H4 (cell line): ENCODE measurements around the gene WWC2. TPM values are rescaled to one million over a fixed set of nuclear protein-coding genes. Genes with fewer than 3 reads are reported as not detected.
"Not testable (repeated sequence)": the region's sequence is repeated elsewhere in the genome, so short reads cannot be mapped to it uniquely, and the experiment has no call there.

Experiments
- DNase-seq: peaks from one replicate; pipeline ENCODE4 v3.0.0-alpha.2; 2015; ENCODE audit warnings: low spot score
- total RNA-seq: library from RNA; depleted of rRNA; stranded (reverse); fragments of >200 nt; shearing (Covaris generic); gene quantifications from 2 replicates; pipeline ENCODE4 v1.2.3, GENCODE V29; 2014

The WWC2 gene
- total RNA-seq, 1 experiment from 2014 or later, result 10.9 TPM

DNA sequence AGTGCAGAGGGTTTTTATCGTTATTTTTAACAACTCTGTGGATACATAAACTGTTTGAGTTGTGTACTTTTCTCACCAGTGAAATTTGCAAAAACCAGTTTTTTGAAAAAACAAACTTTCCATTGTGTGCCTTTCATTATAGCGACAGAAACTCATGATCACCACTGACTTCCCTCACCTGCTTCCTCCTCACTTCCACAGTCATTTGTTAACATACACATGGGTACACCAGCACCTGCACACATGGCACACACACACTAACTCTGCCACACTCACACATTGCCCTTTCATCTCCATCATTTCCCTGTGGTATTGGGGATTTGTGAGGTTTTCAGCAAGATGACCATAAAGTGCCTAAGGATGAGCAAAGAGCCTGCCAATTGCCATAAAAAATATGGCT, 200.4 kb downstream of the WWC2 start:
- no peak for DNase-seq

DNA sequence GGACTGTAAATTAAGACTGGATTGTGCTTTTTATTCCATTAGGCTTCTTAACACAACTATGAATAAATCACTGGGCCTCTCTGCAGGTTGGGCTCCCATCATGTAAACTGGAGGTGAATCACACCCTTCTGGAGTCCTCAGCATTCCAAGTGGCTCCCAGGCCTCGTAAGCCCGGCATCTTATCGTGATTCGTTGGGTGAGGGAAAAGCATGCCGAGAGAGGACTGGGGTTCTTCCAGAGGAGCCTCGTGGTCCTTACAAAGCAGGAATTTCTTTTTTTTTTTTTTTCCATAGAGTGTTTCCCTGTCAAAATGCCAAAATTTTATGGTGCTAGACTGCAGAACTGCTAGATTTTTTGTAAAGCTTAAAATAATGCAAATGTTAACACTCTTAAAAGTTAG, 201.0 kb downstream of the WWC2 start:
- no peak for DNase-seq

DNA sequence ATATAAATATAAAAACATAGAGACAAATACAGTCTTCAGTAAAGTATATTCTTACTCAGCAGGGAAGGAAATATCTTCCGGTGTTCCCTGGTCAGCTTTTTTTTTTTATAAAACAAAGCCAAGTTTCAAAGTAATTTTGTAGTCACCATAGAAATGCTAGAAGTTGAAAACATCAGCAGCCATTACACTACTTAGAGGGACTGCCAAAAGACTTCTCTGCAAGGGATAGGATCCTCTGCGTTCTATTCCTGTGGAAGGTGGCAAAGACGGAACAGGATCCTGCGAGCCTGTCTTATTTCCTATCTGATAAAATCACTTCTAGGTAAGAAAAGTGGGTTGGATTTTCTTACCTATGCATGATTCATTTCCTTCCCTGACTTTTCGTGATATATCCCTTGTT, 201.6 kb downstream of the WWC2 start:
- no peak for DNase-seq

DNA sequence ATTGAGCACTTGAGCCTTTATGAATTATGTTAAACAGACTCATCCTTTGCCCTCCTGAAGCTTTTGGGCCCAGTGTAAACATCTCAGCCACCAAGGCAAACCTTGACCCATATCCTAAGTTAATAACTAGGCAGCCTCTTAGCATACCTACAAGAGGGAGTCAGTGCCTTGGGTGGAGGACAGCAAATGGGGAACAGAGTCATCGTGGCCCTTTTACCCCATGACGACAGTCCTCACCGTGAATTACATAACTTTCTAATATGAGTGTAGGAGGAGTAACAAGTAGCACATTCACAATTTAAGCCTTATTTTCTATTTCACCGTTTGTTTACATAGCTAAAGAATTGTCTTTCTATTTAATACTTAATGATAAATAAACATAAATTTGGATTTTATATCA, 204.2 kb downstream of the WWC2 start:
- no peak for DNase-seq

DNA sequence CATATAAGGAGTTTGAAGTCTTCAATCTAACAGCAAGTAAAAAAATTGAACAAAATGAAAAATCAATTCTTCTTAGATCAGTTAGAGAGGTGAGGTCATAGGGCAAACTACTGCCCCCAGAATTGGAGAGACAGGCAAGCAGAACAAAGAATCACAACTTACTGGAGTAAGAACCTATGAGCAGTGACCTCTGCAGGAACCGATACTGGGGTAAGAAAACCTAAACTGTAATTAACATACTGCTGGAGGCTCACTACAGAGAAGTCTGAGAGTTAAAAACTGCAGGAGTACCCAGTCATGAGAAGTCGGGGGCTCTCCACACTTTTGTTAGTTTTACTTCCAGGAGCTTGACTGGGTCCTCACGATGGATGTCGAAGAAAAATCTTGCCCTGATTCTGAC, 205.0 kb downstream of the WWC2 start:
- no peak for DNase-seq

DNA sequence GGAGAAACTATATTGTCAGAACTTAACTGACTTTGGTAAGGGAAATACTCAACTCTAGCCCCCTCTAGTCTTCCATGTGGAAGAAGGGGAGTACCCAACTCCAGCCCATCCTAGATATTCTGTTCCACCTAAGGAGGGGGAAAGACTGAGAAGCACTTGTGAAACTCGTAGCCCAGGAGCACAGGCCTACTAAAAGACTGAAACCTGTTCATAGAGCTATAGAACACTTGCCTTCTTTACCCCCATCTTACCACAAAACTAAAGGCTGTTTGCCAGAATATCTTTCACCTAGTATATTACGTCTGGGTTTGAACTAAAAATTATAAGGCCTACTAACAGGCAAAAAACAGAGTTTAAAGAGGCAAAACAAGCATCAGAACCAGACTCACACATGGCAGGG, 205.5 kb downstream of the WWC2 start:
- no peak for DNase-seq

DNA sequence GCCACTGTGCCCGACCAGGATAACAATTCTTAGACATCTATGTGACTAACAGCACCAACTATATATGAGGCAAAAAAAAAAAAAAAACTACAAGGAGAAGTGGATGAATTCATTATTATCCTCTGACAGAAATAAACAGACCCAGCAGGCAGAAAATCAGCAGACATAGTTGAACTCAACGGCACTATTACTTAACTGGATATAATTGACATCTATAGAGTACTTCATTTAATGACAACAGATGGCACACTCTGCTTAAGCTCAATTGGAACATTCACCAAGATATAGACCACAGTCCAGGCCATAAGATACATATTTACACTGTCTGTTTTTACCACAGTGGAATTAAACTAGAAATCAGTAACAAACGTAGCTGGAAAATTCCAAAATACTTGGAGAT, 207.8 kb downstream of the WWC2 start:
- DNase-seq, result no peak

DNA sequence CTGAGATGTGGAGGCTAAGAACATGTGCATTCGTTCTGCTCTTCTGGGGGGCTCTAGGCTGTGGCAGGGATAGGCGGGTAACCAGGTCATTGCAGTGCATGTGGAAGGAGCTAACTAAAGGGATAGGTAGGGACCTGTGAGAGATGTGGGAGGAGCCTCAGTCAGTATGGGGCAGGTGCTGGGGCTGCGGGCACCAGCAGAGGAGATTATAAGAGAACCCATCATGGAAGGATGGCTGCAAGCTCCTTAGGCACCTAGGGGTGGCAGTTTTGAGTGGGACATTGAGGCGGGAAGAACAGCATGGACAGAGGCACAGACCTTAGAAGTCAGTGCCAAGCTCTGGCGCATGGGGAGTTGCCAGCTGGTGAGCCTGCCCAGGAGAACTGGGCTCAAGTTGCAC, 213.8 kb downstream of the WWC2 start:
- no peak for DNase-seq

DNA sequence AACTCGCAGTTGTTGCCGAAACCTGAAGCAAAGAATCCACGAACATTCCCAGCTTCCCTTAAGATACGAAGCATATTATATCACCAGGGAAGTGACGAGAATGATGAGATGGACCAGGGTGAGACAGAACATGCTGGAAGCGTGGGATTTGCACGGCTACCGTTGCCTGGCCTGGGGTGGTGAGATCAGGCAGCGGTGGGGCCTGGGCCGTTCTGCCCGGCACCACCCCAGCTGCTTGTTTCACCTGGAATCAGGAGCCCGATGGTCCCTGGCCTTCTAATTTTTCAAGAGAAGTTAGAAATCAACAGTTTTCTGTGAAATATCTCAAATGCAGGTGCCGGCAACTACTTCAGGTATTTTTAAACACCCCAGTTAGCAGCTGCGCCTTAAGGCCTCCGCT, 215.3 kb downstream of the WWC2 start:
- DNase-seq, result no peak

DNA sequence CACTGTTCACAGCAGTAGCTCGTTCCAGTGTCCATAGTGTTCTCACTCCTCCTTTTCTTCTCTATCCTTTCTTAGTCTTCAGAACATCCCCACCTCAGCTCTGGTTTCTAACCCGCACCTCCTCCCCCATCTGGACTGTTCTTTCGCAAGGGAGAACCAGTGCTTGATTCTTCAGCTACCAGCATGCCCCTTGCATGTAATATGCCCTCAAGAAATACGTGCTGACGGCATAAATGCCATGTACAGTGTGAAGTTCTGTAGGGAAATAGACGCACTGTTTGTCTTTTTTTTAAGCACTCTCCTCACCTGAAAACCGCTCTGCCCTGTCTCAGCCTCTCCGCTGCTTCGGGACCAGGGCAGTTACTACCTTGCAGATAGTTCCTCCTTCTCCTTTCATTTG, 215.7 kb downstream of the WWC2 start:
- no peak for DNase-seq

DNA sequence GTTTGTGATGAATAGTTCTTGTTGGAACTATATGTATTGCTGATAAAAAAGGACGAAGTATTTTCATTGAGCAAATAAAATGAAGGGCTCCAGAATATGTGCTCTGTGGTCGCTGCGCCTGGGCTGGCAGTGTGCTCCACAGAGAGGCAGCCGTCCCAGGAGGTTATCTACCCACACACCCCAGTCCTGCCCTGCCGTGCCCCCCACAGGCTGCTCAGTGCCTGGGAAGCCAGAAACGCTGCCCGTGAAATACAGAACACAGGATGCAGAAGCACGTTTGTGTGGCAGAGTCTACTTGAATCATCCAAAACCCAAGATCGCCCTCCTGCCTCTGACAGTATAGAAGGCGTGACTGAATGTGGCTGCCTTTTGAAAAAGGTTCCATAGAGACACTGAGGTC, 219.6 kb downstream of the WWC2 start:
- DNase-seq, result no peak

DNA sequence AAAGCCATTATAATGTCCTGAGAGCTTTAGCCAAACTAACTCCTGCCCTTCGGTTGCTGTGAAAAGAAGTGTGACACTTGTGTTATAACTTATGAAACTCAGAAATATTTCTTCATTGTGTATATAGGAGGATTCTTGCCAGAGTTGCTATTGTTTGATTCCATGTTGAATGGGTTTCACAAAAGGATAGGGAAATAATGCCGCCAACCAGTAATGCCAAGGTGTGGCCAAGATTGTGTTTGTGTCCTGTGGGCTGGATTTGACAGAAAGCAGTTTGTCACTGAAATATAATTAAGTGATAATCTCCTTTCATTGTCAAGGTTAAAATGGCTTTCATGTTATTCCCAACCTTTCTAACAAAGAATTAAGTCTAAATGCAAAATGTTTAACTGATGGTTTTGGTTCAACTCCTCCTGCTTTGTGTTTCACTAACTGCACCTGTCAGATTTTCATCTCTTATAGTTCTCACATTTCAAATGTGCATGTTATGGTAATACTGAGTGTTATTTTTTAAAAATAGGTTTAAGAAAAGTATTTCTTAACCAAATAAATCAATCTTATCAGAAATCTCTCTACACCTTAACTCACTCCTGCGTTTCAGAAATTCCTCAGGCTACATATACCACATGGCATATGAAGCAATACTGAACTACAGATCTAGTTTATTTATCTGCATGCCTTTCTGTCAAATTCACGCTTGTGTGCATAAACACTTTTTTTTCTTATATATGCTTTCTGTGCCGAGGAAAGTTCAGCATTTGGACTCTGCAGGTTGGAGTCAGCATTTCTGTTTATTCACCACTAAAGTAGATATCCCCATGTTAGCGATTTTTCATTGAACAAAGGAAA, 221.4 kb downstream of the WWC2 start, which contains the start of gene CLDN22:
Gene CLDN22 (minus strand): TSS at position 66 of the 849 bp plus-strand sequence. CDS start 58 bp downstream, at position 8.
- DNase-seq, result no peak

DNA sequence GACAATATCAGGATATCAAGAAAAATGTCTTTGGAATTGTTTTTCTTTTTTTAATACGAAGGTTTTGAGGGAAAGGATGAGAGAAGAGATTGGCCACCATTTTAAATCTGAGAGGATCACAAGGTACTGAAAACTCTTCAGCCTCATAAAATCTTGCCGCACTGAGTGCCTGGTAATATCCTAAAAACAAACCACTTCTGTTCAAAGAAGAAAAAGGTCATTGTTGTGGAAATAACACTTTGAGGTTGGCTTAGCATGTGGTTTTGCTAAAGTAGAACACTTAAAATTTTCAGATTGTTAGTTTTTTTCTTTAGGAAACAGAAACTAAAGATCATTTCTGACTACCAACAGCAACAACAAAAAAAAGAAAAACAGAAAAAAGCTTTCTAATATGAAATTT, 222.0 kb downstream of the WWC2 start:
- DNase-seq, result no peak

DNA sequence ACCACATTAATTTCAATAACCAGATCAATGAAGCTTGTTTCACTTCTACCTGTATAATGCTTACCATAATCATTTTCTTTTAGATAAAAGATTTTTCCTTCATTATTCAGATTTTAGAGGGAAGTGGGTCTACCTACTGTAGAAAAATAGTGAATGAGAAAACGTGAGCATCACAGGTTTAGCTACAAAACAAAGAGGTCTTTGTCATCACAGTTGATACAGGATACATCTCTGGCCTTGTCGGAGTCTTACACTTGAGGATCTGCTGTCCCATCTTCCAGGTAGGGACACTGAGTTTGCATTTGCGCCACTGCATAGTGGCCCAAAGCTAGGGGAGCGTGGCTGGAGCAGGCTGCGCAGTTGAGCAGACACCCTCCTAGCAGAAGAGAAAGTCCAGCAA, 222.5 kb downstream of the WWC2 start:
- DNase-seq, result no peak

DNA sequence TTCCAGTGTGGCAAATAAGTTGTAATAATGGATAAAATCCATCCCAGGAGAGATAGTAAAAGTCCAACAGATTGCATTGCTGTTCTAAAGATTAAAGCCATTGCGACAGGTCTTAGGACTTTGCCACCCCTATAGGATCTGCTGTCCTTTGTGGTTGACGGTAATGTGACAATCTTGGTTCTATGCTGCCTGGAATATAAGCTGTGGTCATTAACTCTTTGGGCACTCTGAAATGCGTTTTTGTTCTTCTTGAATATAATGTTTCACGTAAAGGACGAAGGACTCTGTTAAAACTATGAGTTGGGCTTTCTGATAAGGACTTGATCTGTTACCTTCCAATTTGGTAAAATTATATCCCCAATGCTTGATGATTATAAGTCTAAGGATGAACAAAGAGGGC, 223.3 kb downstream of the WWC2 start, which contains the start of gene CLDN24:
Gene CLDN24 (minus strand): TSS at position 101 of the 400 bp plus-strand sequence. CDS start 0 bp downstream, at position 101.
- DNase-seq, result no peak

DNA sequence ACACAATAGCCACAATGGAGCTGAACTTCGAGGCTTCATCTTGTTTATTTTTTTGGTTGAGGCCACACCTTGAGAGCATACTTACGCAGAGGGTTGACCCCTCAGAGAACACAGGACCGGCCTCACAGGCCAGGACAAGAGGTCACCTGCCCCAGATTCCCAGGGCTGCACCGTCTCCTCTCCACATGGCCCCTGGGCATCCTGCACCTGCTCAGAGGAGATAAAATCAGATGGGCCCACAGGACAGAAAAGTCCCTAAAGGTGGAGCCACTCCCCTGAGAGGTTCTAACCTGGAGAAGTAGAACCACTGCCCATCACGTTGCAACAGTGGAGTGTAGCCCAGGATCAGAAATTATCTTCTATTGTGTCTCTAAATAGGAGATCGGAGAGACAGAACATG, 224.2 kb downstream of the WWC2 start:
- DNase-seq, result no peak

DNA sequence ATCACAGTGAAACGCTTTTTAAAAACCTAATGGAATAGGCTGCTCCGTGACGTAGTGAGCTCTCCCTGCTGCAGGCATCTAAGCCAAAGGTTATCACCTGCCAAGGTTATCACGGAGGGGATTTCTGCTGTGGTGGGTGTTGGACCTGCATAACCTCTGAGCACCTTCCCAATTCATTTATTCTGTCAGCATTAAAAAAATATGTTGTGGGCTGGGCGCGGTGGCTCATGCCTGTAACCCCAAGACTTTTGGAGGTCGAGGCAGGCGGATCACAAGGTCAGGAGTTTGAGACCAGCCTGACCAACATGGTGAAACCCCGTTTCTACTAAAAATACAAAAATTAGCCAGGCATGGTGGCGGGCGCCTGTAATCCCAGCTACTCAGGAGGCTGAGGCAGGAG, 225.0 kb downstream of the WWC2 start:
- DNase-seq, result not testable (repeated sequence)

DNA sequence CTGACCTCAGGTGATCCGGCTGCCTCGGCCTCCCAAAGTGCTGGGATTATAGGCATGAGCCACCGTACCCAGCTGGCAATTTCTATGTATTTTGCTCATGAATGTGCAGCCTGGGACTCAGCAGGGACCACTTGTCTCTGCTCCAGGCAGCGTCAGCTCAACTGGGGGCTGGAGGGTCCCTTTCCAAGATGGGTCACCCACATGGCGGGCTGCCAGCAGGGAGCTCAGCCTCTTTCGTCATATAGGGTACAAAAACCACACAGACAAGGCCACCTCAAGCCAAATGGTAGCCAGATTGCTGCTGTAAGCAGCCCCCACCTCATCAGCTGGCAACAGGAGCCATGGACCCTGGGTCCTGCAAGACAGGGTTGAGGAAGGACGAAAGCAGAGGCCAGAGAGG, 225.6 kb downstream of the WWC2 start:
- DNase-seq, result no peak

DNA sequence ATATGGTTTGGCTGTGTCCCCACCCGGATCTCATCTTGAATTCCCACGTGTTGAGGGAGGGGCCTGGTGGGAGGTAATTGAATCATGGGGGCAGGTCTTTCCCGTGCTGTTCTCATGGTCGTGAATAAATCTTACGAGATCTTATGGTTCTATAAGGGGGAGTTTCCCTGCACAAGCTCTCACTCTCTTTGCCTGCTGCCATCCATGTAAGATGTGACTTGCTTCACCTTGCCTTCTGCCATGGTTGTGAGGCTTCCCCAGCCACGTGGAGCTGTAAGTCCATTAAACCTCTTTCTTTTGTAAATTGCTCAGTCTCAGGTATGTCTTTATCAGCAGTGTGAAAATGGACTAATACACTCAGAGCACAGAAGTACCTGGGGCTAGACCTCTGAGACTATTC, 227.3 kb downstream of the WWC2 start:
- DNase-seq, result not testable (repeated sequence)

DNA sequence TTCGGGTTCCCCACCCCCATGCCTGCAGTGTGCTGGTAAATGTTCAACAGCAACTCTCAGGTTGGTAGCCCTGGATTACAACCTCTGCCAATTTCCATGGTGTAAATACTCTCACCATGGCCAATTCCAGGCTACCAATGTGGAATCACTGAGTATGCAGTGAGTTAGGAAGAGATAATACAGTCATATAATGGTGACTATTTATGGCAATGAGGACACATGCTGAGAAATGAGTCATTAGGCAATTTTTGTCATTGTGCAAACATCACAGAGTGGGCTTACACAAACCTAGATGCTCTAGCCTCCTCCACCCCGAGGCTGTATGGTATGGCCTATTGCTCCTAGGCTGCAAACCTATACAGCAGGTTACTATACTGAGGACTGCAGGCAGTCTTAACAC, 227.8 kb downstream of the WWC2 start:
- DNase-seq, result no peak

DNA sequence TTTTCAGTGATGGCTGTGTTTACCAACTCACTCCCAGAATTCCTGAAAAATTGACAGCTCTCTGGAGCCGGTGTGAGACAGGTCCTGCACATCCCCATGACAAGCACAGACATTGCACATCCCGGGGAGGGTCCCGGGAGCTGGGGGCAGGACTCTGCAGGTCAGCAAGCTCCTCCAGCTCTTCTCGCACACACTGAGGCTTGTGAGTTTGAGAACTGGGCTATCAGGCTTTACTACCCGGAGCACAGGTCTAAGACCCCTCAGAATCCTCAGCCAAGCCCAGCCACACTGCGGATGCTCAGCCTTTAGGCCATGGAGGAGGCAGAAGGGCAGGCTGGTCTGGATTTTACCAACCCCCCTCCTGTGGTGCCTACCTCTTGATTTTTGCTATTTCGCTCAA, 228.8 kb downstream of the WWC2 start:
- DNase-seq, result no peak

DNA sequence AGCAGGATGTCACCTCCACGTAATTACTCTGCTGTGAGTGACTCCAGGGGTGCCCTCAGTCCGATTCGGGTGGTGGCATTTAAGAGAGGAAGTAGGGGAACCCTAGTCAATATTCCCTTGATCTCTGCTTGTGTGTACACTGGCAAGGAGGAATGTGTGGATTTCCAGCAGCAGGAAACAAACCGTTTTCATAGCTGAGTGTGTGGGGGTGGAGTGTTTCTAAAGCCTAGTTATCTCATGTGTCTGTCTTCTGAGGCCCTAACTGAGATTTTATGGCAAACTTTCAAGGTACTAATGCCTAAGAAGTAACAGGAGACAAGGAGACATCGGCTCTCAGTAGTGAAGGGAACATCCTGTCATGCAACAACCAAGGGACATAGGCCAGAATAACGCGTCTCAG, 229.8 kb downstream of the WWC2 start:
- no peak for DNase-seq

DNA sequence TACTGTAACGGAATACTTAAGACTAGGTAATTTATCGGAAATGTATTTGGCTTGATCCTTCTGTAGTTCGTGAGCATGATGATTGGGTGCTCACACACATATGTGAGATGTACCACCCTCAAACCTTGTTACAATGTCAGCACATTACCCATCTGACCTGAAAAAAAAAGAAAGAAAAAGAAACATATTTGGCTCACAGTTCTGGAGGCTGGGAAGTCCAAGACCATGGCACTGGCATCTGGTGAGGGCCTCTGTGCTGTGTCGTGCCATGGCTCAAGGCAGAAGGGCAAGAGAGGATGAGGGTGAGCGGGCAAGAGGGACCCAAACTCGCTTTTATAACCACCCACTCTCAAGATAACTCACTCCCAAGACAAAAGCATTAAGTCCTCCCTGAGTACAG, 230.2 kb downstream of the WWC2 start:
- no peak for DNase-seq
